NCI-H2227 (cell line): ENCODE measurements around the gene STAMBPL1.
"Not testable (repeated sequence)": the region's sequence is repeated elsewhere in the genome, so short reads cannot be mapped to it uniquely, and the experiment has no call there.

ENCODE experiments used
- DNase-seq: peaks from one replicate; lab custom pipeline; 2025; ENCODE audit not compliant: unreplicated experiment; lab: John Stamatoyannopoulos, UW

Gene STAMBPL1

DNA sequence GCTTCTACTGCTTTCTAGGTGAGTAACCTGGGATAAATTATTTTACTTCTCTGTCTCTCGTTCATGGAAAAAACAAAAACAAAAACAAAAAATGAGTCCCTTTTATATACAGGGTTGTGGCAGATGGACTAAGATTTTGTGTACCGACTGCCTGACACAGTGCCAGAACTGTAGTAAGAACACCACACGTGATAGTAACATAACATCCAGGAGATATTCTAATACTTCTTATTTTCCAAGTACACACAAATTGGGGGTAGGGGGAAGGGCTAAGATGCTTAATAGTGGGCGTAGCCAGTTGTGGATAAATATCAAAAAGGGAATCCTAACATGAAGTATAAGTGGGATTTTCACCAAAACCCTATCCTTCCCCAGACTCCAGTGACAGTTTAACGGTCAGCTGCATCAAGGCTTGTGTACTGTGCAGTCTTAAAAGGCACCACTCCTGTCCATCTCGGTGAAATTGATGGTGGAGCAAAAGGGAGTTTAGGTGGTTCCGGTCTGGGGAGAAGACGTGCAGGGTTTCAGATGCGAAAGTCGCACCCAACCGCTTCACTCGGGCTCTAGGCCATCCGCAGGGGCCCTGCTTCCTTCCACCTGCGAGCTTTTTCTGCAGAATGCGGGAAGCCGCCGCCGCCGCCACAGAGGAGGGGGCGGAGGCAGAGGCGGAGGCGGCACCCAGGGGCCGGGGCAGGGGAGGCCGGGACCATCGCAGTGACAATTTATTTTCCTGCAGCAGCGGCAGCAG, at the start of gene STAMBPL1:
Gene STAMBPL1, plus strand, starts transcription at position 712 of the 748 bp plus-strand sequence. CDS start 21,464 bp downstream, outside the sequence.
- peak; percentile 73 for DNase-seq

DNA sequence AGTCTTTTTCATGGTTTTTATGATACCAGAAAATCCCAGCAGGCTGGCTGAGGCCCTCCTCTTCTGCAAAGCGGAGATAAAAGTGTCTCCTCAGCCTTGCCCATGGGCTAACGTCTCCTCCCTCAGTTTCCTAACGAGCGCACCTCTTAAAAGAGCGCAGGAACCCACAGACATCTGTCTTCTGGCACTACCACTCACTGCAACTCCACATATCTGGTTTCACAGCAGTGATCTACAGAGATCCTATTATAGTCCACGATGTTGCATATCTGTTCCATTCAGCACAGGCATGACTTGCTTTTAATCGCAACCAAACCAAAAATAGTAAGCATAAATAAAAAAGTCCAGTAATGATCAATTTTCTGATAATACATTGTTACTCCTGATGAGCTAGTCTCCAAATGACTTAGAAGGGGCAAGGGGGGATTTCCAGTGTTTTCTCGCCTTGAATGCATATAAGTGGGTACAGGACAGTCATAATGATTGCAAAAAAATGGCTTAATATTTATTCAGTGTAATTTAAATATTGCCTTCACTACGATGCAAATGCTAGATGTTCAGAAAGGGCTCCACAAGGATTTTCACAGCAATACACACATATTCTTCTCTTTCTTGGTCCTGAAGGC, 49.3 kb upstream of the STAMBPL1 start:
- DNase-seq = no peak

DNA sequence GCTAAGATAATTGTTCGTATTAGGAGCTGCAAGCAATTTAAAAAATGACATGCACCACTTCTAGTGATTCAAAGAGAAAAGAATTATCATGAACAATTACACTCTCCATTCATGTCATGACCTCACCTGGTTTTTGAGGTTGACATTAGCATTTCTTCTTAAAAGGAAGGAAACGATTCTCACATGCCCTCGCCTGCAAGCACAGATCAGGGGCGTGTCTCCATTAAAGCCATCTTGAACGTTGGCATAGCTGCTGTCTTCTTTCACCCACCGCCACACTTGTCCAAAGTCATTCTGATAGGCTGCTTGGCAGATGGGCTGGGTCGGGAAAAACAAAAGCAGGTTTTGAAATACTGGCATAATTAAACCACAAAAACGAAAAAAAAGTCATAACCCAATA, 48.3 kb upstream of the STAMBPL1 start:
- no peak for DNase-seq

DNA sequence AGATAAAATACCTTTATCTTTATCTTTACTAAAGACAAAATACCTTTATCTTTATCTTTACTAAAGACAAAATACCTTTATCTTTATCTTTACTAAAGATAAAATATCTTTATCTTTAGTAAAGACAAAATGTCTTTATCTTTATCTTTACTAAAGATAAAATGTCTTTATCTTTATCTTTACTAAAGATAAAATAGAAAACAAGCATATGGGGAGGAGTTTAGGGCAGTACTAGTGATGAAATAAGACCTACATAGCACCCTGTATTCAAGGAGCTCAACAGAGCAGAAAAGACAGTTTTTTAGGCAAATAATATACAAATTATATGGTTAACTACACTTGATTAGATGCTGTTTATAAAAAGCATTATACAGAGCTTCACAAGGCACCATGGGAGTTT, 47.7 kb upstream of the STAMBPL1 start:
- DNase-seq = no peak

DNA sequence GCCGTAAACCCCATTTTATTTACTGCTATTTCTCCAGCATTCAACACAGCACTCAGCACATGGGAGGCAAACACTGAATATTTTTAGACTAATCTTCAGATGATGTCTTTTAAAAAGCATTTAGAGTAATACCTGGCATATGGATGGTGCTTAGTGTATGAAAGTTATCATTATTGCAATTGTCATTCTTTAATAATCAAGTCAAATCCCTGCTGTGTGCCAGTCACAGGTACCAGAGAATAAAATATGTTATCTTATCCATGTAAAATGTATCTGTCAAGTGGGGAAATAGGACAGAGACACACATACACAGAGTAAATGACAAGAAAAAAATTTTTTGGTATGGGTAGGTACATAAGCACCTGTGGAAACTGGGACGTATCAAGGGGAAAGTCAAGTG, 46.9 kb upstream of the STAMBPL1 start:
- no peak for DNase-seq

DNA sequence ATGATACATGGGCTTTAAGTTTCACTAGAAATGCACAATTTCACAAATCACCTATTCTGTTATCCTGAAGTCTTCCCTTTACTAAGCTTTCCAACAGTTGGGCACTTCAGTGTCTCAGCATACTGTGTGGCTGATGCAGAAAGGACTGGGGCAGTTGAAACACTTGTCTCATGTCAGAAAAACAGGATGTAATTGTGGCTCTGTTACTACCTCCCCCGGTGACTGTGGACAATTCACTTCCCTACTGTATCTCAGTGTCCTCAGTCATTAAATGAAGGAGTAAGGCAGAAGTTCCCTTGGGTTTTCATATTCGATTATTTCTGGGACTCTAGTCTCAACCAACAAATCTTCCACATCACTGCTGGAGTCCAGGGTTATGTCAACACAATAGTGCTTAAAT, 46.3 kb upstream of the STAMBPL1 start:
- DNase-seq = no peak

DNA sequence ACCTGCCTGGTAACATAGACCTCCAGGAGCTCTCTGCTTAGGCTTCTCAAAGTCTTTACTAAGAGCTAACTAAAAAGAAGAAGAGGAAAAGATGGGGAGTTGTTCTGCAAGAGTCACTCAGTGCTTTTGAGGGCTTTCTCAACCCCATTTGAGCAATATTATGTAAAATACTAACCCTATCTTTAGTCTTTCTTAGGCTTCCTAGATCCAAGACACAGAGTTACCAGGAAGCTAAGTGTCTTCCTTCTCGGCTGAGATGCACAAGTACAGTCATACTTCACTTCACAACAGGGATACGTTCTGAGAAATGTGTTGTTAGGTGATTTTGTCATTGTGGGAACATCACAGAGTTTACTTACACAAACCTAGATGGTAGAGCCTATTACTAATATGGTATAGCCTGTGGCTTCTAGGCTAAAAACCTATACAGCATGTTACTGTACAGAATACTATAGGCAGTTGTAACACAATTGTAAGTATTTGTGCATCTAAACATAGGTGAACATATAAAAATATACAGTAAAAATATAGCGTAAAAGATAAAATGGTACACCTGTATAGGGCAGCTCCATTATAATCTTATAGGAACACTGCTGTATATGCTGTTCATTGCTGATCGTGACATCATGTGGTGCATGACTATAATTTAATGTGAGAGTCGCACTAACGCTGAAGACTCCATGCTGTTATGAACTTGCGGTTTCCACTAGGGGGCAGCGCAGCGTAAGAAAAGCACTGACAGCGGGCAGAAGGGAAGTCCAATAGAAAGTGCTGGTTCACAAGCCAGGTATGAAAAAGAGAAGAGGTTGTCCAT, 44.7 kb upstream of the STAMBPL1 start:
- peak; percentile 77 for DNase-seq

DNA sequence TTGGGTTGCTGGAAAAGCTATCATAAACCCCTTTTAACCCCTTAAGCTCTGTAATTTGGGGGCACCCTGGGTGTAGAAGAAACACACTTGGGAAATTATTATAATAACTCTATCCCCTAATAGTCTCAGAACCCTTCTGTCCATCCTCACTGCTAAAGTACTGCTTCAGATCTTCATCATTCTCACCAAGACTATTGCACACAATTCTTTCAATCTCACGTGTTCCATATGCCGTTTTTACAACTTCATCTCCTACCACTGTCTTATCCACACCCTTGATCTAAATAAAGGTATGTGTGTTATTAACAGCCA, 44.2 kb upstream of the STAMBPL1 start:
- DNase-seq = no peak

DNA sequence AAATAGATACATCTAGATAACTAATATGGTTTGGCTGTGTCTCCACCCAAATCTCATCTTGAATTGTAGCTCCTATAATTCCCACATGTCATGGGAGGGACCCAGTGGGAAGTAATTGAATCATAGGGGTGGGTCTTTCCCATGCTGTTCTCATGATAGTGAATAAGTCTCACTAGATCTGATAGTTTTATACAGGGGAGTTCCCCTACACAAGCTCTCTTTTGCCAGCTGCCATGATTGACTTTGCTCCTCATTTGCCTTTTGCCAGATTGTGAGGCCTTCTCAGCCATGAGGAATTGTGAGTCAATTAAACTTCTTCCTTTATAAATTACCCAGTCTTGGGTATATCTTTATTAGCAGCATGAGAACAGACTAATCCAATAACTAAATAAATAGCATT, 42.4 kb upstream of the STAMBPL1 start:
- DNase-seq = not testable (repeated sequence)

DNA sequence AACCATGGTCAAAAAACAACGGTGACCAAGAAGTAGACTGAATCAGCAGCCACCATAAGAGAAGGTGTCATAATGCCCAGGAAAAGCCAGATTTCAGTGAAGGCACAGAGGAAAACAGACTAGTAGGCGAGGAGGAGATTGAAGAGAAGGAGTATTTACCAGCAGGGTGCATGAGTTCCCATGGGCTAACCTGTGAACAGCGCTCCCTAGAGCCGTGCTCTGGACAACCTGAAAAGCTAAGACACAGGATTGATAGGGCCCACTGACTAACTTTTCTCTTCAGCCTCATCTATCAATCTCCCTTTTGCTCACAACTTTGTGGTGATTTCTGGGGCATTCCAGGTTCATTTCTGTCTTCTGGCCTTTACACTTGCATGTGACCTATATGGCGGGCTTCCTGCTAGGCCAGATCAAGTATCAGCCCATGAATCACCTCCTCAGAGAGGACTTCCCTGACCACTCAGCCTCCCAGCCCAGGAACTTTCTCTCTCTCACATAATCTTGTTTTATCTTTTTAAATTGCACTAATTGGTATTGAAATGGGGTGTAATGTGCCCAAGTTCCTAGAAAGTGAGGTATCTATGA, 41.2 kb upstream of the STAMBPL1 start:
- DNase-seq = no peak

DNA sequence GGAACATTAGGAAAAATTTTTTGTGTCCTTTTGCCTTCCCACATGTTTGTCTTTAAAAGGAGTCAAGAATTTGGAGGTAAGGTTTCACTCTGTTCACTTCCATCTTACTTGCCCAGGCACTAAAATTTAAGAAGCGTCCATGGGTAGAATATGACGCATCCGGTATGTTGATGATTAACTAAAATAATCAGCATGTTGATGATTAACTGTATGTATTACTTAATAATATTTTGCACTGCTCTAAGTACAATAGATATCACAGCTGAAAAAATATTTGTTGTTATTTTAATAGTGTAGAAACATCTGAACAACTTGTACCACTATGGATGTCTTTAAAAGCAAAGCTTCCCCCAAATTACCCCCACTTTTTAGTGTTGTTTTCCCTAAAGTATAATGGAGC, 39.9 kb upstream of the STAMBPL1 start:
- no peak for DNase-seq

DNA sequence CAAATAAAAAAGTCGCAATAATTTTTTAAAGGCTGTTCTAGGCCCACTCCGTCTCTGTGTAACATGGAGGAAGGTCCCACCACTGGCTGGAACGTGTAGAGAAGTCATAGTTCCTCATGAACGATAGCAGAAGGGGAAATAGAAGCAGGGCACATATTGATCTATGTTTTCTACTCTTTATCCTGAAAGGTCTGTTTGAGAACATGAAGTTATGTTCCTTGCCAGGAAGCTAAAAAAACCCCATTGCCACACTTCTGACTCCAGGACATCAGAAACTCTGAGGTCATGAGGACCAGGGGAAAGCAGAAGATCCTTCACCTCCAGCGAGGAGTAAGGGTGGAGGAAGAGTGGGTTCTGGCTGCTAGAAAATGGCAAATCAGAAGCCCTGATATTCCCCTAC, 39.2 kb upstream of the STAMBPL1 start:
- no peak for DNase-seq

DNA sequence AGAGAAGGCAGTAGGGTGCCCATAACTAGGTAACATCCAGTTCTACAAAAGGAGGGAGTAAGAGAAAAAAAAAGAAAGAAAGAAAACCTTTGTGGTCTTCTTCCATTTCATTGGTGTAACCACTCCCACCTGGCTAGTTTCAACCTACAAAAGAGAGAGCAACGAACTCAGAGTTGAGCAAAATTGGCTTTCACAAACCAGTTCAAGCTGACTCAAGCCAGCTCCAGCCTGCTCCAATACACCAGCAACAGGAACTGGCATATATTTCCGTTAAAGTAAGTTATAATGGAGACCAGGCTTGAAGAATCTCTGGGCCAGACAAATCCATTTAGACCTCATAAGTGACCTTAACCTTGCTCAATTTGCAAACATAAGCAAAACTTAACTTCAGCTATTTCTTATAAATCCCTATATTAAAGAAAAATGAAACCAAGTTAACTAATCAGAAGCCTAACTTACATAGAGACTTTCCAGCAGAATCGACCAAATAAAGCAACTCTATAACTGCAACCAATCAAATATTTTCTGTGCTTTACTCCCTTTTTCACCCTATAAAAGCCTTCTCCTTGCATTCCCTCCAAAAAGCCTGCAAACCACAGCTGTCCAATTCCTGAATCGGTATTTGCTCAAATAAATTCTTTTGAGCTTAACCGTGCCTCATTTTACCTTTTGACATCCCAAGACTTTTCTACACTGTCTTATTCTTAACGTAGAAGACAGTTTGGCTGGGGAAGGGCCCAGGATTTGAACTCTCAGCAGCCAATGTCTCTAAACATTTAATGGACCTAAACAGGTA, 38.5 kb upstream of the STAMBPL1 start:
- DNase-seq = no peak

DNA sequence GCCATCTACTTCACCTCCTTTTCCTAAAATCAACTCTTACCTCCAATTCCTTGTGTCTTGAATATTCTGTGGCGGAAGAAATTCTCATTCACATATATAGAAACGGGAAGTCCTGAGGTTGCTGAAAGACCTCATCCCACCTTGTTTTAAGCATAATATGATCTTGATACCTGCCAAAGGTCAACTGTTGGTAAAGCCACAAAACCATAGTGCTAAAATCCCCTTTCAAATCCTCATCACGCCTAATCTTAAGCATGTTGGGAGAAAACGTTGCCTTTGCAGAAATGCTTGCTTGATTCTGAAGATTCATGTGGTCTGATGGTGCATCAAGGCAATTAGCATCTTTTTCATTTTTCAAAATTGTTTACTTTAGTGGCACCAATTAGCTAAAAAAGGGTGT, 36.9 kb upstream of the STAMBPL1 start:
- DNase-seq = no peak

DNA sequence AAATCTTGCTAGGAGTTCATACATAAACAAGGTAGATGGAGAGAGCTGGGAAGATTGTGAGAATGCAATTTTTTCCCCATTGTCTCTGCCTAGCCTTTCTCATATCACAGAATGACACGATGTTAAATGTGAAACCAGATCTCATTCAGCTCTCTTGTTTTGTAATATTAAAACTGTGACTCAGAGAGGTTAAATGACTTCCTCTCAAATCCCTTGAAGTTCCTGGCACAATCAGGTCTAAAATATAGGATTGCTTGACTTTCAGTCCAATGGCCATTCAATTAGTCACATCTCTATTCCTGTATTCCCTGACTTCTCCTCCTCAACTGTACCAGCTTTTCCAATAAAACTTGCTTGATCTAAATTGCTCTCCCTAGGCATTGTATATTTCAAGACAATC, 31.5 kb upstream of the STAMBPL1 start:
- no peak for DNase-seq

DNA sequence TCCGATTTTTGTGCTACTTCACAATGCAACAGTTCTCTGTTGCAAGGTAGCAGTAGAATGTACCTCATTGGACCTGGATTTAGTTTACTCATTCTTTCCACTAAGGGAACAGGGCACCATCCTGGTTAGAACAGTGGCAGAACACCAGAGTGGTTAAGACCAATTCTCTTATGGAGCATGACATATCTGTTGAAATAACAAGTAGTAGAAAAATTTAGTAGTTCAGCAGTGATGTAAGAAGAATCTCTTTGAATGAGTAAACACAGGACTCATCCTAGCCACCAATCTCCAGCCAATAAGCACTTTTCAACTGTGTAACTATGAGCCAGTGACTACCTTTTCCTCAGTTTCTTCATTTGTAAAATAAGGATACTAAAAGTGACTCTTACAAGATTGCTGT, 30.8 kb upstream of the STAMBPL1 start:
- no peak for DNase-seq

DNA sequence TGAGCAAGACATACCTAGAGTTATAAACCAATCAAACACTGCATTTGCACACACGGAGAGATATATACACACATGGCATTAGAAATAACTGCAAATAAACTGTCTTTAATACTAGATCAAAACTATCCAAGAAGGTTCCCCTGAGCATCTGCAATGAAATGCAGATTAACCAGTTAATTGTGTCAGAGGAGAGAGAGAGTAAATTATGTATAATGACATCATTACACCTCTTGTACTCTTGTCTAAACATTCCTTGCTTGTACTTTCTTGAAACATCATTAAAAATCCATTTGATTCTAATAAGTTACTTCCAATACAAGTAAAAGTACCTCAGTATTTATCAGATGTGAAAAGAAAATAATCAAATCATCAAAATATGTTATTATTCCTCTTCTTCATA, 29.3 kb upstream of the STAMBPL1 start:
- no peak for DNase-seq

DNA sequence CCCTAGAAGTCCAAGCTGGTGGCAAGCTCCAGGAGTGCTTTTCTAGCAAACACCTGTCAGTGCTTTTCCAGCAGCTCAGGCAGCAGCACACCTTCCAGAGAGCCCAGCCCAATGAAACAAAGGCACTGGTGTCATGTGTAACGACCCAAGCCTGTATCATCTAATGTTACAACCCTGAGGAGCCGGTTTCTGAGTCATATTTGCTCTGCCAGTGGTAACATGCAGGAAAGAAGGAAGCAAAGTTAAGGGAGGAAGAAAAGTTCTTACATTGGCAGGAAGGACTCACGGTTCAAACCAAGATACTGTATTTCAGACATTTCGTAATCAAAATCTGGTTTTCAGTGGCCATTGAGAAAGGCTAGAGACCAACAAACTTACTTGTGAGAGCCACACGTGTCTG, 28.3 kb upstream of the STAMBPL1 start, which contains the start of gene ANKRD22:
Gene ANKRD22, minus strand, starts transcription at position 139 of the 400 bp plus-strand sequence. CDS start 237 bp downstream, outside the sequence.
- no peak for DNase-seq

DNA sequence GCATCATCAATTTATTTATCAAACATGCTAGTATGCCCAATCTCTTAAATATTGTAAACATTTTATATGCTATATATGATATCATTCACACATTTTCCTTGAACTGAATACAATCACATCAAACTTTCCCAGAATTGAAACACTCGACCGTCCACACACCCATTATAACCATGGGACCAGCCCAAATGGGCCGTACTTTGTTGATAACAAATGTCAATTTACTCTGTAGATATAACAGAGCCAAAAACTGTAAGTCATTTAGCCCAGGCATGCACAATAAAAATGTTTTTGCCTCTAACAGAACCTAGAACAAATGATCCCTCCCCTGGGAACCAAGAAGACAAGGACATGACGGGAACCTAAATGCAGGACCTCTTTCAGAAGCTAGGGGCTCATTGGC, 27.7 kb upstream of the STAMBPL1 start:
- DNase-seq = no peak

DNA sequence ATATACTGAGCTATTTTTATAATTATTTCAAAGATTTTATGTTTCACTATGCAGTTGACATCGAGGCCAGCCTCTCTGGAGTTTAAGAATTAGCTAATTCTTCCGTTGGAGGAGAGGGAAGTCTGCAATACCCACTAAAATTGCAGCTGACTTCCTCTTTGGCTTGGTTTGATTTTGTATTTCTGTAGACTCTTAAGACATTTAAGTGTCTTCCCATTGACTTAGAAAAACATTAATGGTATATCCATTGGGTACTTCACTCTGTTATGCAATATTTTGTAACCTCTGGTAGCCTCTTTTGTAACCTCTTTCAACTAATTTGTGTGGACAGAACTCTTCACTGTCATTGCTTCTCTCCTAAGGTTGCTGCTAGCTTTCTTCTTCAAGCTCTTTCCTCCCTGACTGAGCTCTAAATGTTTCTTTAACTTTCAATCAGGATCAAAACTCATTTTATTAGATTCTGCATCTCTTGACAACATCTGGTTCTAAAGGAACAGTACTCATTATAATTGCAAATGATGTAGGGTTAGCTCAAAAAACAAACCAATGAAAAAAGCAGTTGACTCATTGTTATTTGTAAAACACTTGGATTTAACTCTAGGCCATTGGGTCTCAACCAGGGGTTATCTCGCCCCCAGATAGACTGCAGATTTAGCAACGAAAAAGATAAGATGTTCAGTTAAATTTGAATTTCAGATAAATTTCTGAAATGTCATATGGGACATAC, 26.7 kb upstream of the STAMBPL1 start:
- DNase-seq = no peak
